Measurements from ENCODE around the gene DPYSL4. TPM values are rescaled to one million over a fixed set of nuclear protein-coding genes. Genes with fewer than 3 reads are reported as not detected.

DPYSL4 gene
- total and polyA plus RNA-seq, 2 of the 13 experiments (the other 11 are each of a cell fraction or from before 2014, with no cell fraction given) = 0.84 to 1.2 TPM

DNA sequence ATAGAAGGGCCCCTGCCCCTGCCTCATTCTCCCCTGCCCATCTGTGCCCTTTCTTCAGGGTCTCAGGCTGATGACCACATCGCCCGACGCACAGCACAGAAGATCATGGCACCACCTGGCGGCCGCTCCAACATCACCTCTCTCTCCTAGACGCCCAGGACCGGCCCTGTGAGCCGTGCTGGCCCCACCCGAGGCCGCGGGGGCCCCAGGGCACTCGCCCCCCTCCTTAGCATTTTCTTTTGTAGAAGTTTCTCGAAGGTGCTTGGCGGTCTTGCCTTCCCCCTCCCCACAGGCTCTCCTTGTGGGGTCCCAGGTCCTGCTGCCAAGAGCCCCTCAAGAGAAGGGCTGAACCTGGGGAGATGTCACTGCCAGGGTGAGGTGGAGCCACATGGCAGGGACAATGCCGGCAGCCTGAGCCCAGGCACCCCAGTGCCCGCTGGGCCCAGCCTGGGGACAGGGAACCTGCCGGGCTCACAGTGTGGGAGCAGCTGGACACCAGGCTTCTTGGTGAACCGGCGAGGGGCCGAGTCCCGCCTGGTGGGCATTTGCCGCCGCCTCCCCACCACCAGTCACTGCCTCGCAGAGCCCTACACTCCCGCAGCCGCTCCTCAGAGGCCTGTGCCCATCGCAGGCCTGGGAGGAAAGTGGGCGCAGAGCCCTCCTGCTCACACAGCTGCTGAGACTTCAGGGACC, 18.2 kb downstream of the DPYSL4 start (continued):
- TF ChIP-seq, protein P1, sequence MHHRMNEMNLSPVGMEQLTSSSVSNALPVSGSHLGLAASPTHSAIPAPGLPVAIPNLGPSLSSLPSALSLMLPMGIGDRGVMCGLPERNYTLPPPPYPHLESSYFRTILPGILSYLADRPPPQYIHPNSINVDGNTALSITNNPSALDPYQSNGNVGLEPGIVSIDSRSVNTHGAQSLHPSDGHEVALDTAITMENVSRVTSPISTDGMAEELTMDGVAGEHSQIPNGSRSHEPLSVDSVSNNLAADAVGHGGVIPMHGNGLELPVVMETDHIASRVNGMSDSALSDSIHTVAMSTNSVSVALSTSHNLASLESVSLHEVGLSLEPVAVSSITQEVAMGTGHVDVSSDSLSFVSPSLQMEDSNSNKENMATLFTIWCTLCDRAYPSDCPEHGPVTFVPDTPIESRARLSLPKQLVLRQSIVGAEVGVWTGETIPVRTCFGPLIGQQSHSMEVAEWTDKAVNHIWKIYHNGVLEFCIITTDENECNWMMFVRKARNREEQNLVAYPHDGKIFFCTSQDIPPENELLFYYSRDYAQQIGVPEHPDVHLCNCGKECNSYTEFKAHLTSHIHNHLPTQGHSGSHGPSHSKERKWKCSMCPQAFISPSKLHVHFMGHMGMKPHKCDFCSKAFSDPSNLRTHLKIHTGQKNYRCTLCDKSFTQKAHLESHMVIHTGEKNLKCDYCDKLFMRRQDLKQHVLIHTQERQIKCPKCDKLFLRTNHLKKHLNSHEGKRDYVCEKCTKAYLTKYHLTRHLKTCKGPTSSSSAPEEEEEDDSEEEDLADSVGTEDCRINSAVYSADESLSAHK (CRISPR knock-in tag; IDR thresholded peaks at IDR 0.05; ENCODE audit: borderline replicate concordance) = no peak
- TF ChIP-seq ZNF891 (CRISPR knock-in tag; IDR thresholded peaks at IDR 0.05) (no peak), SRSF1 (optimal IDR thresholded peaks at IDR 0.05; ENCODE audit: low read depth, low read length) (no peak), PITX1 (CRISPR knock-in tag; IDR thresholded peaks at IDR 0.05) (no peak), ZNF816 (CRISPR knock-in tag; IDR thresholded peaks at IDR 0.05; ENCODE audit: borderline replicate concordance) (no peak), ZNF552 (CRISPR knock-in tag; IDR thresholded peaks at IDR 0.05; ENCODE audit: borderline replicate concordance) (0 out of 2 replicates have a peak, but pooled peaks have one; percentile 38), RCOR2 (CRISPR knock-in tag; IDR thresholded peaks at IDR 0.05) (no peak), DNMT3B (CRISPR knock-in tag; conservative IDR thresholded peaks at IDR 0.05) (no peak), NR2F2 (IDR thresholded peaks at IDR 0.05; ENCODE audit: borderline replicate concordance, low read depth) (no peak), CHD2 (IDR thresholded peaks at IDR 0.05; ENCODE audit: low read depth, low read length) (no peak), GABPB1 (CRISPR knock-in tag; IDR thresholded peaks at IDR 0.05) (peak; percentile 14; the same call in 1 of the 2 replicates)
- TF ChIP-seq, protein P2, sequence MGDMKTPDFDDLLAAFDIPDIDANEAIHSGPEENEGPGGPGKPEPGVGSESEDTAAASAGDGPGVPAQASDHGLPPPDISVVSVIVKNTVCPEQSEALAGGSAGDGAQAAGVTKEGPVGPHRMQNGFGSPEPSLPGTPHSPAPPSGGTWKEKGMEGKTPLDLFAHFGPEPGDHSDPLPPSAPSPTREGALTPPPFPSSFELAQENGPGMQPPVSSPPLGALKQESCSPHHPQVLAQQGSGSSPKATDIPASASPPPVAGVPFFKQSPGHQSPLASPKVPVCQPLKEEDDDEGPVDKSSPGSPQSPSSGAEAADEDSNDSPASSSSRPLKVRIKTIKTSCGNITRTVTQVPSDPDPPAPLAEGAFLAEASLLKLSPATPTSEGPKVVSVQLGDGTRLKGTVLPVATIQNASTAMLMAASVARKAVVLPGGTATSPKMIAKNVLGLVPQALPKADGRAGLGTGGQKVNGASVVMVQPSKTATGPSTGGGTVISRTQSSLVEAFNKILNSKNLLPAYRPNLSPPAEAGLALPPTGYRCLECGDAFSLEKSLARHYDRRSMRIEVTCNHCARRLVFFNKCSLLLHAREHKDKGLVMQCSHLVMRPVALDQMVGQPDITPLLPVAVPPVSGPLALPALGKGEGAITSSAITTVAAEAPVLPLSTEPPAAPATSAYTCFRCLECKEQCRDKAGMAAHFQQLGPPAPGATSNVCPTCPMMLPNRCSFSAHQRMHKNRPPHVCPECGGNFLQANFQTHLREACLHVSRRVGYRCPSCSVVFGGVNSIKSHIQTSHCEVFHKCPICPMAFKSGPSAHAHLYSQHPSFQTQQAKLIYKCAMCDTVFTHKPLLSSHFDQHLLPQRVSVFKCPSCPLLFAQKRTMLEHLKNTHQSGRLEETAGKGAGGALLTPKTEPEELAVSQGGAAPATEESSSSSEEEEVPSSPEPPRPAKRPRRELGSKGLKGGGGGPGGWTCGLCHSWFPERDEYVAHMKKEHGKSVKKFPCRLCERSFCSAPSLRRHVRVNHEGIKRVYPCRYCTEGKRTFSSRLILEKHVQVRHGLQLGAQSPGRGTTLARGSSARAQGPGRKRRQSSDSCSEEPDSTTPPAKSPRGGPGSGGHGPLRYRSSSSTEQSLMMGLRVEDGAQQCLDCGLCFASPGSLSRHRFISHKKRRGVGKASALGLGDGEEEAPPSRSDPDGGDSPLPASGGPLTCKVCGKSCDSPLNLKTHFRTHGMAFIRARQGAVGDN (CRISPR knock-in tag; IDR thresholded peaks at IDR 0.05) = peak; percentile 20; the same call in 1 of the 2 replicates
- TF ChIP-seq, protein P3, sequence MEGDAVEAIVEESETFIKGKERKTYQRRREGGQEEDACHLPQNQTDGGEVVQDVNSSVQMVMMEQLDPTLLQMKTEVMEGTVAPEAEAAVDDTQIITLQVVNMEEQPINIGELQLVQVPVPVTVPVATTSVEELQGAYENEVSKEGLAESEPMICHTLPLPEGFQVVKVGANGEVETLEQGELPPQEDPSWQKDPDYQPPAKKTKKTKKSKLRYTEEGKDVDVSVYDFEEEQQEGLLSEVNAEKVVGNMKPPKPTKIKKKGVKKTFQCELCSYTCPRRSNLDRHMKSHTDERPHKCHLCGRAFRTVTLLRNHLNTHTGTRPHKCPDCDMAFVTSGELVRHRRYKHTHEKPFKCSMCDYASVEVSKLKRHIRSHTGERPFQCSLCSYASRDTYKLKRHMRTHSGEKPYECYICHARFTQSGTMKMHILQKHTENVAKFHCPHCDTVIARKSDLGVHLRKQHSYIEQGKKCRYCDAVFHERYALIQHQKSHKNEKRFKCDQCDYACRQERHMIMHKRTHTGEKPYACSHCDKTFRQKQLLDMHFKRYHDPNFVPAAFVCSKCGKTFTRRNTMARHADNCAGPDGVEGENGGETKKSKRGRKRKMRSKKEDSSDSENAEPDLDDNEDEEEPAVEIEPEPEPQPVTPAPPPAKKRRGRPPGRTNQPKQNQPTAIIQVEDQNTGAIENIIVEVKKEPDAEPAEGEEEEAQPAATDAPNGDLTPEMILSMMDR (CRISPR knock-in tag; IDR thresholded peaks at IDR 0.05) = peak; percentile 76
